ENCODE results near the gene KIF16B.

DNA sequence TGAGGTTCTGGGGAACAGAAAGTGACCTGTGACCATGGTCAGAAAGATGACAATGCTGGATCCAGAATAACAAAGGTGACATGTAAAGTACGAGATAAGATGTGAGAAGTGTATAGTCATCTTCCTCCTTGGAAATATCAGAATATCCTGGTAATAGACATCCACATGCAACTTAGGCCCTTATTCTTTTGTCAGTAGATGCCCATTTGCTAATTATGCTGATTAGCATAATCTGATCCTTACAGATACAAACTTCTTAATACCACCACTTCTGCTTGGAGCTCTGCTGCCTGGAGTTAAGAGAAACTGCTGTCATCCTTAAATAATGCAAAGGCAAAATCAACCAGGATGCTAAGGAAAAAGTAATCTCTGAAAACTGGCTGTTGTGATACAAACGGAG is 91.3 kb downstream of the KIF16B start:
- TF ChIP-seq, protein P1, sequence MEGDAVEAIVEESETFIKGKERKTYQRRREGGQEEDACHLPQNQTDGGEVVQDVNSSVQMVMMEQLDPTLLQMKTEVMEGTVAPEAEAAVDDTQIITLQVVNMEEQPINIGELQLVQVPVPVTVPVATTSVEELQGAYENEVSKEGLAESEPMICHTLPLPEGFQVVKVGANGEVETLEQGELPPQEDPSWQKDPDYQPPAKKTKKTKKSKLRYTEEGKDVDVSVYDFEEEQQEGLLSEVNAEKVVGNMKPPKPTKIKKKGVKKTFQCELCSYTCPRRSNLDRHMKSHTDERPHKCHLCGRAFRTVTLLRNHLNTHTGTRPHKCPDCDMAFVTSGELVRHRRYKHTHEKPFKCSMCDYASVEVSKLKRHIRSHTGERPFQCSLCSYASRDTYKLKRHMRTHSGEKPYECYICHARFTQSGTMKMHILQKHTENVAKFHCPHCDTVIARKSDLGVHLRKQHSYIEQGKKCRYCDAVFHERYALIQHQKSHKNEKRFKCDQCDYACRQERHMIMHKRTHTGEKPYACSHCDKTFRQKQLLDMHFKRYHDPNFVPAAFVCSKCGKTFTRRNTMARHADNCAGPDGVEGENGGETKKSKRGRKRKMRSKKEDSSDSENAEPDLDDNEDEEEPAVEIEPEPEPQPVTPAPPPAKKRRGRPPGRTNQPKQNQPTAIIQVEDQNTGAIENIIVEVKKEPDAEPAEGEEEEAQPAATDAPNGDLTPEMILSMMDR (IDR thresholded peaks at IDR 0.05), result no peak
- TF ChIP-seq POLR2A (IDR thresholded peaks at IDR 0.05), result no peak
- no peak for TF ChIP-seq EP300 (IDR thresholded peaks at IDR 0.05)
